ENCODE data around the gene KLHL26.
"Not testable (repeated sequence)": the region's sequence is repeated elsewhere in the genome, so short reads cannot be mapped to it uniquely, and the experiment has no call there.

Gene KLHL26

DNA sequence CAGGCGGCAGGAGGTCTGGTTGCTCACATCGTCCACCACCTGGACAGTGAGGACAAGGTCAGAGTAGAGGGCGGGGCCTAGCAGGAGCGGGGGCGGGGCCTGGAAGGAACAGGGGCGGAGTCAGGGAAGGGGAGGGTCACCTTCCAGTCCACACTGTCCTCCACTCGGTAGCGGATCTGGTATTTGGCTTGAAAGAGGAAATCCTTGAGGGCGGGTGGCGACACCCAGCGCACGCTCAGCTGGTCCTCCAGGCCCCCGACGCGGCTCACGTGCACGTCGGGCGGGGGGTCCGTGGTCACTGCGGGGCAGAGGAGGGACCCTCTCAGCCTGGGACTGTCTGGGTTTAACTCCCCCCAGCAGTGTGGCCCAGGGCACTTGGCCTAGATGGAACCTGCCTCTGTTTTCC lies 40.1 kb upstream of the KLHL26 start:
- Histone ChIP-seq H3K9me3 (replicated peaks; ENCODE audit: insufficient read depth, low read length) (no peaks in the 10 kb centered on the region), H2AFZ (ENCODE audit: low read length) (no peak overlapping the region), H3K4me1 (ENCODE audit: low read length) (no peaks in the 10 kb centered on the region; the same call in 1 of the 2 replicates), H3K36me3 (replicated peaks; ENCODE audit: insufficient read depth, low read length) (no peaks in the 10 kb centered on the region), H3K79me2 (ENCODE audit: low read length) (no peaks in the 10 kb centered on the region; the same call in 1 of the 2 replicates), H3F3A (ENCODE audit: insufficient read depth, low read length) (peaks cover 3% of the 10 kb centered on the region; the same call in 1 of the 2 replicates), H3K27me3 (replicated peaks; ENCODE audit: insufficient read depth, low read length) (peaks cover 44% of the 10 kb centered on the region), H3K27ac (ENCODE audit: low read length) (no peak overlapping the region), H3K9ac (ENCODE audit: low read length) (no peak overlapping the region), H3K4me2 (ENCODE audit: low read depth, low read length) (no peak overlapping the region), H4K20me1 (ENCODE audit: insufficient read depth, low read length) (no peaks in the 10 kb centered on the region), H3K4me3 (ENCODE audit: low read length) (no peak overlapping the region), H3K9me2 (replicated peaks; ENCODE audit: insufficient read depth, low read length) (no peaks in the 10 kb centered on the region)
- no peak for DNase-seq
- TF ChIP-seq EZH2 (optimal IDR thresholded peaks at IDR 0.05; ENCODE audit: low read depth, low read length) = no peak

DNA sequence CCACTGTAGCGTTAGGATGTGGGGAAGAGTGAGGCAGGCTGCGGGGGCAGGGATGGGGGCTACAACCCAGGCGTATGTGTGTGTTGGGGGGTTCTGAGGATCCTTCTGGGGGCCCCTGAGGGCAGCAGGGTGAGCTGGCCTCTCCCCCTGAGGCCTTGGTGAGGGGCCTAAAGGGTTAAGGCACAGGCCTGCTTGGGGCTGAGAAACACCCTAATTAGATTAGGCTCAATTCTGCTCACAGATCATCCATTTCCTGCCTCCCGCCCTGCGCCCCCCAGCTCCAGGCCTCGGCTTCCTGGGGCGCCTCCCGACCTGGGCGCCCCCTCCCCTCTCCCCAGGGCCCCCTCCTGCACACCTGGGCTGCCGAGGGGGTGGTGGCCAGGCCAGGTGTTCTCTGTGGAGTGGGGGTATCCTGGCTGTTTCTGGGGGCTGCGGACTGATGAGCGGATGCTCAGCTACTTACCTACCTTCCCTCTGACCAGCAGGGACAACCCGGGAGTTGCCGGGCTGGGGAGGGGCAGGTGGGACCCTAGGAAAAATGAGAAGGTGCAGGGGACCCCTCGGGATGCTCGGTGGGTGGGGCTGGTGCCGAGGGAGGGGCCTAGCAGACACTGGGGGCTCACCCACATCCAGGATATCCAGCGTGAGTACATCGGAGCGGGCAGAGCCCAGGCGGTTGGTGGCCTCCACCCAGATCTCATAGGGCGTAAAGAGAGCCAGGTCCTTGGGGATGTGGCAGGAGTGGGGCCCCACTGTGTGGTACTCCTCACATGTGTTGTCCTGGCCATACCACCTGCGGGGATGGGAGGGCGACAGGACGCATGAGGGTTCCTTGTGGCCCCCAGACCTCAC lies 38.8 kb upstream of the KLHL26 start:
- H3K27ac ChIP-seq (ENCODE audit: low read length) = no peak overlapping the region
- H3K36me3 ChIP-seq (replicated peaks; ENCODE audit: insufficient read depth, low read length) = no peaks in the 10 kb centered on the region
- H3K4me3 ChIP-seq (ENCODE audit: low read length) = no peak overlapping the region
- peaks cover 3% of the 10 kb centered on the region; the same call in 1 of the 2 replicates for H3F3A ChIP-seq (ENCODE audit: insufficient read depth, low read length)
- DNase-seq = no peak
- H3K4me1 ChIP-seq (ENCODE audit: low read length) = no peaks in the 10 kb centered on the region; the same call in 1 of the 2 replicates
- no peak overlapping the region for H2AFZ ChIP-seq (ENCODE audit: low read length)
- H3K4me2 ChIP-seq (ENCODE audit: low read depth, low read length) = no peak overlapping the region
- H3K9me3 ChIP-seq (replicated peaks; ENCODE audit: insufficient read depth, low read length) = no peaks in the 10 kb centered on the region
- TF ChIP-seq, protein P1, sequence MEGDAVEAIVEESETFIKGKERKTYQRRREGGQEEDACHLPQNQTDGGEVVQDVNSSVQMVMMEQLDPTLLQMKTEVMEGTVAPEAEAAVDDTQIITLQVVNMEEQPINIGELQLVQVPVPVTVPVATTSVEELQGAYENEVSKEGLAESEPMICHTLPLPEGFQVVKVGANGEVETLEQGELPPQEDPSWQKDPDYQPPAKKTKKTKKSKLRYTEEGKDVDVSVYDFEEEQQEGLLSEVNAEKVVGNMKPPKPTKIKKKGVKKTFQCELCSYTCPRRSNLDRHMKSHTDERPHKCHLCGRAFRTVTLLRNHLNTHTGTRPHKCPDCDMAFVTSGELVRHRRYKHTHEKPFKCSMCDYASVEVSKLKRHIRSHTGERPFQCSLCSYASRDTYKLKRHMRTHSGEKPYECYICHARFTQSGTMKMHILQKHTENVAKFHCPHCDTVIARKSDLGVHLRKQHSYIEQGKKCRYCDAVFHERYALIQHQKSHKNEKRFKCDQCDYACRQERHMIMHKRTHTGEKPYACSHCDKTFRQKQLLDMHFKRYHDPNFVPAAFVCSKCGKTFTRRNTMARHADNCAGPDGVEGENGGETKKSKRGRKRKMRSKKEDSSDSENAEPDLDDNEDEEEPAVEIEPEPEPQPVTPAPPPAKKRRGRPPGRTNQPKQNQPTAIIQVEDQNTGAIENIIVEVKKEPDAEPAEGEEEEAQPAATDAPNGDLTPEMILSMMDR (IDR thresholded peaks at IDR 0.05; ENCODE audit: low read length) = no peak
- TF ChIP-seq EZH2 (optimal IDR thresholded peaks at IDR 0.05; ENCODE audit: low read depth, low read length) = no peak
- no peak for TF ChIP-seq EZH2phosphoT487 (IDR thresholded peaks at IDR 0.05; ENCODE audit: low read length)
- H3K9ac ChIP-seq (ENCODE audit: low read length) = no peak overlapping the region
- H3K27me3 ChIP-seq (replicated peaks; ENCODE audit: insufficient read depth, low read length) = peaks cover 56% of the 10 kb centered on the region
- H3K79me2 ChIP-seq (ENCODE audit: low read length) = no peaks in the 10 kb centered on the region
- no peaks in the 10 kb centered on the region for H3K9me2 ChIP-seq (replicated peaks; ENCODE audit: insufficient read depth, low read length)
- H4K20me1 ChIP-seq (ENCODE audit: insufficient read depth, low read length) = no peaks in the 10 kb centered on the region

DNA sequence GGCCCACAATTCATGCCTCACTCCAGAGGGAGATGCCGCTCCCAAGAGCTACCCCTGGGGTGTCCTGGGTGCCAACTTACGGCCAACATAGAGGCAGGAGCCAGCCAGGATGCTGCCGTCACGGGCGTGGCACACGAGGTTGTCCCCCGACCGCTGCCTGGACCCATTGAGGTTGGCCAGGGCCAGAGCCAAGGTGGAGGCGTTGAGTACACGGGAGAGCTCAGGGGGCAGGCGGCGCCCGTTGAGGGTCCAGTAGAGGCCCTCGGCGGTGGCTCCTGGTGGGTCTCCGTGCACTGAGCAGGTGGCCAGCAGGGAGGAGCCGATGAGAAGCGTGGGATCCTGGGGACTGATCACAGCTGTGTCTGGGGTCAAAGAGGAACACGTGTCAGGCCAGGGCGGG lies 37.3 kb upstream of the KLHL26 start:
- H2AFZ ChIP-seq (ENCODE audit: low read length) = no peak overlapping the region
- H3K36me3 ChIP-seq (replicated peaks; ENCODE audit: insufficient read depth, low read length) = no peaks in the 10 kb centered on the region
- TF ChIP-seq EZH2 (optimal IDR thresholded peaks at IDR 0.05; ENCODE audit: low read depth, low read length) (no peak), EZH2phosphoT487 (IDR thresholded peaks at IDR 0.05; ENCODE audit: low read length) (no peak)
- TF ChIP-seq, protein P1 (IDR thresholded peaks at IDR 0.05; ENCODE audit: low read length) = no peak
- H3K9me2 ChIP-seq (replicated peaks; ENCODE audit: insufficient read depth, low read length) = no peaks in the 10 kb centered on the region
- H3K27ac ChIP-seq (ENCODE audit: low read length) = no peak overlapping the region
- no peak overlapping the region for H3K9ac ChIP-seq (ENCODE audit: low read length)
- no peak overlapping the region for H3K4me3 ChIP-seq (ENCODE audit: low read length)
- H3K4me2 ChIP-seq (ENCODE audit: low read depth, low read length) = no peak overlapping the region
- DNase-seq = no peak
- no peaks in the 10 kb centered on the region for H3K9me3 ChIP-seq (replicated peaks; ENCODE audit: insufficient read depth, low read length)
- no peaks in the 10 kb centered on the region for H3K79me2 ChIP-seq (ENCODE audit: low read length)
- H3F3A ChIP-seq (ENCODE audit: insufficient read depth, low read length) = 0 out of 2 replicates have a peak, but pooled peaks cover 1% of the 10 kb centered on the region
- H3K4me1 ChIP-seq (ENCODE audit: low read length) = no peaks in the 10 kb centered on the region; the same call in 1 of the 2 replicates
- H4K20me1 ChIP-seq (ENCODE audit: insufficient read depth, low read length) = no peaks in the 10 kb centered on the region
- H3K27me3 ChIP-seq (replicated peaks; ENCODE audit: insufficient read depth, low read length) = peaks cover 69% of the 10 kb centered on the region

DNA sequence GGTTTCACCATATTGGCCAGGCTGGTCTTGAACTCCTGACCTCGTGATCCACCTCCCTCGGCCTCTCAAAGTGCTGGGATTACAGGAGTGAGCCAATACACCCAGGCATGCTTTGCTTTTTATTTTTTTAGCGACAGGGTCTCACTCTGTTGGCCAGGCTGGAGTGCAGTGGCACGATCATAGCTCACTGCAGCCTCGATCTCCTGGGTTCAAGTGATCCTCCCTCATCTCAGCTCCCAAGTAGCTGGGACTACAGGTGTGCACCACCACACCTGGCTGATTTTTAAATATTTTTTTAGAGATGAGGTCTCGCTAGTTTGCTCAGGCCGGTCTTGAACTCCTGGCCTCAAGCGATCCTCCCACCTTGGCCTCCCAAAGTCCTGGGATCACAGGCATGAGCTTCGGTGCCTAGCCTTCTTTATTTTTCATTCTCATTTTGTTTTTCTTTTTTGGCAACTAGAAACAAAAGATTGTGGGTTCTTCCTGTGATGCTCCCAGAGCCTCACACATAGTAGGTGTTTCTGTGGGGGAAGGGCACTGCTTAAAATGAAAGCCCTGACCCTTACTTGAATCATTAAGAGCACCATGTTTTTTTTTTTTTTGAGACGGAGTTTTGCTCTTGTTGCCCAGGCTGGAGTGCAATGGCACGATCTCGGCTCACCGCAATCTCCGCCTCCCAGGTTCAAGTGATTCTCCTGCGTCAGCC lies 36.0 kb upstream of the KLHL26 start:
- H2AFZ ChIP-seq (ENCODE audit: low read length); H3K4me1 ChIP-seq (ENCODE audit: low read length); H3K4me3 ChIP-seq (ENCODE audit: low read length); H3K36me3 ChIP-seq (replicated peaks; ENCODE audit: insufficient read depth, low read length); H3K9me2 ChIP-seq (replicated peaks; ENCODE audit: insufficient read depth, low read length); DNase-seq; H3K9me3 ChIP-seq (replicated peaks; ENCODE audit: insufficient read depth, low read length); H3K27ac ChIP-seq (ENCODE audit: low read length); H3K9ac ChIP-seq (ENCODE audit: low read length); H3K4me2 ChIP-seq (ENCODE audit: low read depth, low read length); H3K79me2 ChIP-seq (ENCODE audit: low read length); H3F3A ChIP-seq (ENCODE audit: insufficient read depth, low read length); H4K20me1 ChIP-seq (ENCODE audit: insufficient read depth, low read length): not testable (repeated sequence)
- H3K27me3 ChIP-seq (replicated peaks; ENCODE audit: insufficient read depth, low read length) = peaks cover 76% of the 10 kb centered on the region

All from MM.1S (cell line).